K562 (cell line): ENCODE data around the gene NAV2. TPM values are rescaled to one million over a fixed set of nuclear protein-coding genes. Genes with fewer than 3 reads are reported as not detected.

Experiments
- ATAC-seq: fragments of 200-7000 bp; cut with Tn5 transposase; 3 replicates; pipeline ENCODE4 v1.9.1; 2020; ENCODE audit warnings: moderate library complexity
- BruUV-seq: library from RNA; stranded (reverse); fragments of 400-500 nt; replicated peaks from 2 replicates; lab custom pipeline; 2021; lab: Mats Ljungman, UMichigan
- CTCF ChIA-PET: fragments of 300-600 bp; formaldehyde crosslinking; extraction: SDS; loops from one replicate; lab custom pipeline; 2021; ENCODE audit warnings: low intra/inter-chr PET ratio; lab: Yijun Ruan, JAX
- POLR2A ChIA-PET: fragments of 300-600, 350-650 bp; sonication (Branson Sonifier 250); formaldehyde crosslinking; extraction: SDS; loops from one replicate; lab custom pipeline; 2021; ENCODE audit warnings: antibody characterized with exemption, inconsistent platforms; lab: Yijun Ruan, JAX
- DNase-seq, 4 experiments: peaks; one replicate each; pipeline versions ENCODE4 v3.0.0 to v3.0.0-alpha.2; 2011 to 2018; ENCODE audit warnings: low spot score in 3 of 4, mixed read lengths in 3 of 4; ENCODE audit errors: extremely low read depth in 1 of 4
- FAIRE-seq: peaks from 2 replicates; lab custom pipeline; 2011; peaks lifted over from hg19 to GRCh38; lab: Jason Lieb, UNC
- H2AFZ ChIP-seq: 2 replicates; pipeline ENCODE4 v1.6.0; 2011; ENCODE audit warnings: low read depth, low read length, control low read depth, inconsistent platforms
- H3K27ac ChIP-seq: fragments of 200-600 bp; 3 replicates; pipeline ENCODE4 v1.8.0; 2011; ENCODE audit warnings: low read depth, mild to moderate bottlenecking, control low read depth, inconsistent platforms, low read length, moderate library complexity, mixed read lengths; ENCODE audit errors: extremely low read depth
- H3K27me3 ChIP-seq, 2 experiments: fragments of 300-600 bp in 1 of 2; 2 replicates in 1 of 2; 3 replicates in 1 of 2; pipeline versions ENCODE4 v1.6.0 to v1.8.0; 2011; ENCODE audit warnings: inconsistent platforms in 2 of 2, low read length in 2 of 2, mild to moderate bottlenecking in 1 of 2, mixed read lengths in 1 of 2, moderate library complexity in 1 of 2; ENCODE audit not compliant: control insufficient read depth in 2 of 2, insufficient read depth in 2 of 2
- H3K36me3 ChIP-seq: fragments of 300-600 bp; 3 replicates; pipeline ENCODE4 v1.8.0; 2011; ENCODE audit warnings: mild to moderate bottlenecking, low read length, inconsistent platforms; ENCODE audit not compliant: control insufficient read depth, insufficient read depth
- H3K4me1 ChIP-seq, 2 experiments: fragments of 200-600 bp in 1 of 2; replicated peaks in 1 of 2; 2 replicates in 1 of 2; 3 replicates in 1 of 2; pipeline versions ENCODE4 v1.5.1 to v1.8.0; 2011; ENCODE audit warnings: inconsistent platforms in 2 of 2, low read length in 2 of 2, mild to moderate bottlenecking in 1 of 2, mixed read lengths in 1 of 2, moderate library complexity in 1 of 2; ENCODE audit not compliant: control insufficient read depth in 2 of 2, insufficient read depth in 2 of 2
- H3K4me2 ChIP-seq: 2 replicates; pipeline ENCODE4 v1.6.1; 2011; ENCODE audit warnings: low read length, control low read depth, inconsistent platforms, mixed read lengths; ENCODE audit not compliant: insufficient read depth
- H3K4me3 ChIP-seq: fragments of 200-600 bp; sonication (generic), shearing (Covaris generic); 2 replicates; pipeline ENCODE4 v1.5.1; 2016; ENCODE audit warnings: control low read depth, inconsistent platforms
- H3K79me2 ChIP-seq: fragments of 200-600 bp; 3 replicates; pipeline ENCODE4 v1.8.0; 2011; ENCODE audit warnings: low read length, inconsistent platforms; ENCODE audit not compliant: control insufficient read depth, insufficient read depth
- H3K9ac ChIP-seq, 2 experiments: 2 replicates each; pipeline versions ENCODE4 v1.6.0 to v1.6.1; 2011; ENCODE audit warnings: low read depth in 2 of 2, low read length in 2 of 2, control low read depth in 1 of 2, inconsistent platforms in 1 of 2, mild to moderate bottlenecking in 1 of 2, mixed read lengths in 1 of 2; ENCODE audit not compliant: insufficient read depth in 1 of 2
- H3K9me1 ChIP-seq: one replicate; pipeline ENCODE4 v1.6.0; 2011; ENCODE audit warnings: inconsistent platforms, mild to moderate bottlenecking, low read length, moderate library complexity; ENCODE audit not compliant: control insufficient read depth, insufficient read depth
- H3K9me3 ChIP-seq: replicated peaks from 2 replicates; pipeline ENCODE4 v1.5.1; 2011; ENCODE audit warnings: low read depth, low read length, inconsistent platforms; ENCODE audit not compliant: control insufficient read depth, insufficient read depth
- H4K20me1 ChIP-seq: replicated peaks from 2 replicates; pipeline ENCODE4 v1.6.1; 2011; ENCODE audit warnings: low read length, inconsistent platforms, mixed read lengths; ENCODE audit not compliant: control insufficient read depth, insufficient read depth
- CBX1 ChIP-seq: sonication (generic); IDR thresholded peaks from 2 replicates; pipeline ENCODE4 v1.6.1; 2016; ENCODE audit warnings: antibody characterized with exemption, low read depth, mild to moderate bottlenecking
- EZH2 ChIP-seq: IDR thresholded peaks from 2 replicates; pipeline ENCODE4 v1.6.1; 2012; ENCODE audit warnings: low read depth, mild to moderate bottlenecking, inconsistent platforms, low read length, borderline replicate concordance
- MAFF ChIP-seq: IDR thresholded peaks from 2 replicates; pipeline ENCODE4 v1.6.1; 2012; ENCODE audit warnings: low read length, improper control_type of control experiment
- THRB ChIP-seq: fragments of 450-650 bp; formaldehyde crosslinking; conservative IDR thresholded peaks from 2 replicates; pipeline ENCODE4 v1.4.0; 2022; ENCODE audit warnings: mild to moderate bottlenecking, missing genetic modification characterization
- TRIM24 ChIP-seq, 2 experiments: fragments of 450-650 bp; IDR thresholded peaks; 2 replicates each; pipeline ENCODE4 v1.6.1; 2016
- ZBTB17 ChIP-seq: fragments of 450-650 bp; formaldehyde crosslinking; IDR thresholded peaks from 2 replicates; pipeline ENCODE4 v1.4.0; 2020; ENCODE audit warnings: mild to moderate bottlenecking
- ZBTB34 ChIP-seq: fragments of 250-450 bp; sonication (Bioruptor Pico); IDR thresholded peaks from 2 replicates; pipeline ENCODE4 v1.8.0; 2021; ENCODE audit warnings: mild to moderate bottlenecking, moderate library complexity
- ZNF184 ChIP-seq: sonication (generic); formaldehyde crosslinking; IDR thresholded peaks from 2 replicates; pipeline ENCODE4 v1.5.0; 2020; ENCODE audit warnings: missing genetic modification reagents
- ZNF407 ChIP-seq: fragments of 450-650 bp; IDR thresholded peaks from 2 replicates; pipeline ENCODE4 v1.6.1; 2016; ENCODE audit warnings: low read depth
- ZNF512 ChIP-seq: IDR thresholded peaks from 2 replicates; pipeline ENCODE4 v1.6.1; 2016; ENCODE audit warnings: missing genetic modification characterization, missing compliant biosample characterization
- WGBS: fragments of 100-300 bp; shearing (Covaris generic); methylation state at CpG from one replicate; pipeline ENCODE4 v1.1.6; 2016; ENCODE audit warnings: low coverage, mixed read lengths; ENCODE audit not compliant: insufficient coverage; ENCODE audit errors: missing lambda C conversion rate; 5-methylcytosine and 5-hydroxymethylcytosine counted together
- in situ Hi-C: fragments of 300-500 bp; cut with MboI; formaldehyde crosslinking; loops from 4 replicates; pipeline ENCODE4 v1.15.0; 2018; ENCODE audit warnings: inconsistent platforms, mixed read lengths
- intact Hi-C: fragments of 100-400 bp; cut with micrococcal nuclease; formaldehyde crosslinking; loops from 2 replicates; pipeline ENCODE4 v1.14.2; 2022
- polyA plus RNA-seq, 8 experiments: library from polyadenylated mRNA; depleted of rRNA in 4 of 8; stranded (reverse) in 5 of 8; unstranded in 3 of 8; fragments of >200 nt; fragmentation: Nextera tagmentation in 2 of 8; fragmentation: Illumina TruSeq in 1 of 8; extraction: Ambion mirVana in 2 of 8; extraction: Trizol in 1 of 8; gene quantifications; 2 replicates each; pipeline versions ENCODE4 v1.2.1 to v1.2.3, GENCODE V29; 2011 to 2014; ENCODE audit warnings: inconsistent platforms in 1 of 8, missing spikeins in 1 of 8
- total RNA-seq, 7 experiments: library from RNA; depleted of rRNA in 6 of 7; stranded (reverse); fragments of >200 nt in 6 of 7; fragmentation: Illumina TruSeq in 2 of 7; extraction: Trizol in 2 of 7; gene quantifications; 2 replicates each; pipeline versions ENCODE4 v1.2.1 to v1.2.3, GENCODE V29; 2011 to 2021; ENCODE audit warnings: low replicate concordance in 1 of 7

NAV2 gene
- total and polyA plus RNA-seq, 9 of the 15 experiments (the other 6 are each of a cell fraction or from before 2014, with no cell fraction given): 0.03 to 0.35 (median 0.05) TPM

- Histone ChIP-seq H4K20me1 (no peaks in the 10 kb centered on the region), H3K4me1 (peaks cover 23 to 68% of the 10 kb centered on the region in 2 experiments)
- TF ChIP-seq ZNF407: no peak
- TF ChIP-seq EZH2: no peak
- no peak for TF ChIP-seq THRB
- TF ChIP-seq ZNF184 (CRISPR knock-in tag): no peak
- no peak for TF ChIP-seq CBX1
- no peak for TF ChIP-seq MAFF
- TF ChIP-seq ZBTB17: no peak
- TF ChIP-seq TRIM24 (IDR thresholded peaks at IDR 0.05): no peak
- no peak for TF ChIP-seq ZNF512 (tag)
- no peak for TF ChIP-seq ZBTB34
These were observed 260.0 kb downstream of the NAV2 start for GRCh38 chr11:19972651-19973050.

More at GRCh38 chr11:19972651-19973050, 260.0 kb downstream of the NAV2 start:
- WGBS: 76% methylated on average over 1 of the region's 1 CpG
- ATAC-seq: no peak
- H3K27me3 ChIP-seq: no peaks in the 10 kb centered on the region
- intact Hi-C loops: no loop called here
- H3K9me3 ChIP-seq: no peaks in the 10 kb centered on the region
- H3K36me3 ChIP-seq: no peaks in the 10 kb centered on the region
- peak overlapping the region; percentile 10 to 32; a peak in 2 of 4 replicates for H3K9ac ChIP-seq
- no peaks in the 10 kb centered on the region for H3K79me2 ChIP-seq
- H3K4me2 ChIP-seq: no peak overlapping the region
- DNase-seq: no peak
- CTCF ChIA-PET: interaction anchor here (1.0 kb wide), 1 partner anchor 19 kb away, joined by 3 read pairs; no protein-coding TSS in a partner anchor
- H2AFZ ChIP-seq: peak overlapping the region; percentile 41
- H3K27ac ChIP-seq: no peak overlapping the region
- BruUV-seq: no TSS peak
- in situ Hi-C loops: no loop called here
- POLR2A ChIA-PET: interaction anchor here (0.6 to 1.7 kb wide), 3 partner anchors 10 to 37 kb away, joined by 3 to 4 read pairs (median 3); no protein-coding TSS in a partner anchor
- FAIRE-seq: no peak
- H3K9me1 ChIP-seq: no peaks in the 10 kb centered on the region
- H3K4me3 ChIP-seq: no peak overlapping the region
